Forelimb muscle (tissue), 1 donor: ENCODE measurements around the gene FMNL1. TPM values are rescaled to one million over a fixed set of nuclear protein-coding genes. Genes with fewer than 3 reads are reported as not detected.
"Not testable (repeated sequence)": the region's sequence is repeated elsewhere in the genome, so short reads cannot be mapped to it uniquely, and the experiment has no call there.

Experiments used
- DNase-seq: peaks from one replicate; pipeline ENCODE4 v3.0.0-alpha.2; 2013; ENCODE audit warnings: low read depth
- polyA plus RNA-seq: library from polyadenylated mRNA; unstranded; fragments of 120-200 nt; gene quantifications from one replicate; pipeline ENCODE4 v1.2.1, GENCODE V29; 2013; ENCODE audit not compliant: insufficient read length

The FMNL1 gene
- polyA plus RNA-seq, 1 donor: 4.4 TPM

GRCh38 chr17:45235416-45236281 is 14.0 kb downstream of the FMNL1 start:
- peak; percentile 38 for DNase-seq

GRCh38 chr17:45236282-45236606 is 14.6 kb downstream of the FMNL1 start:
- no peak for DNase-seq

DNA sequence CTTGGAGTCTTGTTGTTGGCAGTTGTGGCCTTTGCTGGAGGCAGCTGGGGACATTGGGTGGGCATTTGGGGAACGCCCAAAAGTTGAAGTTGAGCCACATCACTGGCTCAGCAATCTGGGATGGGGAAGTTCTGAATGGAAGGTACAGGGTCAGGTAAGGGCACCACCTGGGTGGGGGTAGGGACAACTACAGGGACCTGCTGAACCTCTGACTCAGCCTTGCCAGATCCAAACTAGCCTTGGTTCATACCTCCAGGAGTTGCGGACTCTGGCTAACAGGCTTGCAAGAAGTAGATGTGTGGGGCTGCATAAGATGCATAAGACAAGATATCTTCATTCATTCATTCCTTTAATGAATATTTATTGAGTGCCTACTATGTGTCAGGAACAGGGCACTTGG is 16.0 kb downstream of the FMNL1 start:
- DNase-seq: no peak

- no peak for DNase-seq
Measured at GRCh38 chr17:45238155-45238774, 16.6 kb downstream of the FMNL1 start.

GRCh38 chr17:45240905-45241327 is 19.2 kb downstream of the FMNL1 start:
- no peak for DNase-seq

DNA sequence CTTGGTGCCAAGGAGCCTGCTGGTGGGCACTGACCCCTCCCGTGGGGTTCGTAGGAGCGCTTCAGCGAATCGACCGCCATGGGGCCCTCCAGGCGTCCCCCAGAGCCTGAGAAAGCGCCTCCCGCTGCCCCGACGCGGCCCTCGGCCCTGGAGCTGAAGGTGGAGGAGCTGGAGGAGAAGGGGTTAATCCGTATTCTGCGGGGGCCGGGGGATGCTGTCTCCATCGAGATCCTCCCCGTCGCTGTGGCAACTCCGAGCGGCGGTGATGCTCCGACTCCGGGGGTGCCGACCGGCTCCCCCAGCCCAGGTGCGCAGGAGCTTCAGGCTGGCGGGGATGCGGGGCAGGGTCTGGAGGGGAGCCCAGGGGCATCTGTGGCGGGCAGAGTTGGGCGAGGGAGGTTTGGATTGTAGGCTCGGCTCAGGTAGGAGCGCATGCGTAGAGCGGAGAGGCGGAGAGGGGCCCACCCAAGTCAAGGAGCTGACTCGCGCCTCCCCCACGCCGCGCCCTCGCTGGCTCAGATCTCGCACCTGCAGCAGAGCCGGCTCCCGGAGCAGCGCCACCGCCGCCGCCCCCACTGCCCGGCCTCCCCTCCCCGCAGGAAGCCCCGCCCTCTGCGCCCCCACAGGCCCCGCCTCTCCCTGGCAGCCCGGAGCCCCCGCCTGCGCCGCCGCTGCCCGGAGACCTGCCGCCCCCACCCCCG is 19.8 kb downstream of the FMNL1 start:
- DNase-seq: no peak

DNA sequence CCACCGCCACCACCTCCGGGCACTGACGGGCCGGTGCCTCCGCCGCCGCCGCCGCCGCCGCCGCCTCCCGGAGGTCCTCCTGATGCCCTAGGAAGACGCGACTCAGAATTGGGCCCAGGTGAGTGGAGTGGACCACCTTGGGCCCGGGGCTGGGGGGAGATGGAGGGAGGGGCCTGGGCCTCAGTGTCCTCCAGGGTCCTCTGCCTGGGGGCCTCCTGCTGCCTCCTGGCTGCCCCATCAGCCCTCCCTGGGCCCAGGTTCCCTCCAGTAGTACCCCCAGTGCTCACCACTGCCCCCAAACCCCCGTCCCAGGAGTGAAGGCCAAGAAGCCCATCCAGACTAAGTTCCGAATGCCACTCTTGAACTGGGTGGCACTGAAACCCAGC is 20.3 kb downstream of the FMNL1 start:
- no peak for DNase-seq

DNA sequence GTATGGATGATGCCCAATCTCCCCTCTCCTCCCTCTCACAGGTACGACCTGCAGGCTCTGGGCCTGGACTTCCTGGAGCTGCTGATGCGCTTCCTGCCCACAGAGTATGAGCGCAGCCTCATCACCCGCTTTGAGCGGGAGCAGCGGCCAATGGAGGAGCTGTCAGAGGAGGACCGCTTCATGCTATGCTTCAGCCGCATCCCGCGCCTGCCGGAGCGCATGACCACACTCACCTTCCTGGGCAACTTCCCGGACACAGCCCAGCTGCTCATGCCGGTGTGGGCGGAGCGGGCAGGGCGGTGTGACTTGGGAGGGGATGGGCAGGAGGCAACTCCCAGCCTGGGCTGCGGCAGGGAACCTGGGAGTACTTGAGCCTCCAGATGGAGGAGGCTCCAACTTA is 22.1 kb downstream of the FMNL1 start:
- DNase-seq: no peak

DNA sequence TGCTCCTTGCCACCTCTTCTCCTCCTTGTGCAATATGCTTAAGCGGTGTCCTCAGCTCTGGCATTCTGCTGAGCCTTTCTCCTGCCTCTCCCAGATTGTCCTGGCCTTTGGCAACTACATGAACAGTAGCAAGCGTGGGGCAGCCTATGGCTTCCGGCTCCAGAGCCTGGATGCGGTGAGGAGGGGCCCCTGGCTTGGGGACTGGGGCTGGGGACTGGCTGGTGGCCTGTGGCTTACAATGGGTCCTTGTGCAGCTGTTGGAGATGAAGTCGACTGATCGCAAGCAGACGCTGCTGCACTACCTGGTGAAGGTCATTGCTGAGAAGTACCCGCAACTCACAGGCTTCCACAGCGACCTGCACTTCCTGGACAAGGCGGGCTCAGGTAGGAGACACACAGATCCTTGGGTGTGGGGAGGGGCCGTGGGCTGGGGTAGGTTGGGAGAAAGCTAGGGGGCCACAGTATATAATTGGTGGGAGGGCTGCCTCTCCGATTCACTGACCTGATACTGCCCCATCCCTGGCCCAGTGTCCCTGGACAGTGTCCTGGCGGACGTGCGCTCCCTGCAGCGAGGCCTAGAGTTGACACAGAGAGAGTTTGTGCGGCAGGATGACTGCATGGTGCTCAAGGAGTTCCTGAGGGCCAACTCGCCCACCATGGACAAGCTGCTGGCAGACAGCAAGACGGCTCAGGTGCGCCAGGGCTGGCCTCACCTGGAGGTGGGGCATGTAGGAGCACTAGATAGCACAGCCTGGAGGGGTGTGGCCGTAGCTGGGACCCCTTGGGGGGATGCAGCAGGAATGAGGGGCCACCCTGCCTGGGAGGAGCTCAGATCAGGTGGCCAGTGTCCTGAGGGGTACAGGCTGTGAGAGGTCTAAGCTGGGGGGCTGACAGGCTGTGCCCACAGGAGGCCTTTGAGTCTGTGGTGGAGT is 23.3 kb downstream of the FMNL1 start:
- DNase-seq: no peak

- no peak for DNase-seq
Measured at GRCh38 chr17:45246338-45246737, 24.7 kb downstream of the FMNL1 start.

DNA sequence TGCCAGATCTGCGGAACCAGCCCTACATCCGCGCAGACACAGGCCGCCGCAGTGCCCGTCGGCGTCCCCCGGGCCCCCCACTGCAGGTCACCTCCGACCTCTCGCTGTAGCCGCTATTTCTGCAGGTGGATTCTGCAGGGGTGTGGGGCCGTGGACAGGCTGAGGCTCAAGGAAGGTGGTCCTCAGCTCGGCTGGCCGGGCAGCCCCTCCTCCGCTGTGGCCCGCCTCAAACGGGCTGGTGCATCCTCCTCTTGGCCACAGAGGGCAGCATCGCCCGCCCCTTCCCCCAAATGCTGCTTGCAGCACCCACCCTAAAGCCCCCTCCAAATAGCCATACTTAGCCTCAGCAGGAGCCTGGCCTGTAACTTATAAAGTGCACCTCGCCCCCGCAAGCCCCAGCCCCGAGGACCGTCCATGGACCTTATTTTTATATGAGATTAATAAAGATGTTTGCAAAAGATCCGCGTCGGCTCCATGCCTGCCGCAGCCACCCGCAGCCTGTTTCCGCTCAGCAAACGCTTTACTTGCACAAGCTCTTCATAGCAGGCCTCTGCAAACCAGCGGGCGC is 25.3 kb downstream of the FMNL1 start:
- no peak for DNase-seq

- DNase-seq: no peak
Measured at GRCh38 chr17:45247429-45248131, 25.9 kb downstream of the FMNL1 start.

- no peak for DNase-seq
Measured at GRCh38 chr17:45248132-45248957, 26.7 kb downstream of the FMNL1 start.

- DNase-seq: no peak
Measured at GRCh38 chr17:45251931-45252330, 30.2 kb downstream of the FMNL1 start.

- DNase-seq: not testable (repeated sequence)
Measured at GRCh38 chr17:45253237-45253636, 31.6 kb downstream of the FMNL1 start.

DNA sequence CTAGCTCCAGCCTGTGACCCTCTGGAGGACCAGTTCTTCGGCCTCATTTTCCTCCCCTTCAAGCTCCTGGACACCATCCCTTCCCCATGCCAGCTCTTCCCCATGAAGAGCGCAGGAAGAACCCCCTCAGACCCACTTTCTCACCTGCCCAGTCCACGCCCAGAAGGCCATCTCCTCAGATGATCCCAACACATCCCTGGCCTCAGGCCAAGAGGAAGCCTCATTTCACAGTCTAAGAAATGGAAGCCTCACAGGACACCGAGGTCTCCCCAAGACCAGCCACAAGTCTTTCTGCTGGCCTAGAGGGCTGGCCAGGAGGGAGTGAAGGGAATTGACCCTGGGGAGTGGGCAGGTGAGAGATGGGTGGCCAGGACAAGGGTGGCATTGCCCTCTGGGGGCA is 32.2 kb downstream of the FMNL1 start:
- no peak for DNase-seq

- no peak for DNase-seq
Measured at GRCh38 chr17:45255358-45255757, 33.7 kb downstream of the FMNL1 start.

GRCh38 chr17:45256114-45256966 is 34.7 kb downstream of the FMNL1 start:
- no peak for DNase-seq

- DNase-seq: no peak
Measured at GRCh38 chr17:45257115-45257514, 35.4 kb downstream of the FMNL1 start.
